K562 (cell line): ENCODE measurements around the gene KRT31.

ENCODE experiments used
- ARID3A ChIP-seq: IDR thresholded peaks from 2 replicates; pipeline ENCODE4 v1.6.1; 2012; ENCODE audit warnings: low read depth, low read length, improper control_type of control experiment, borderline replicate concordance
- BRD4 ChIP-seq: fragments of 200-600 bp; sonication (generic); IDR thresholded peaks from 2 replicates; pipeline ENCODE4 v1.6.1; 2017; ENCODE audit warnings: inconsistent platforms
- CREB1 ChIP-seq, 2 experiments: sonication (generic) in 1 of 2; formaldehyde crosslinking in 1 of 2; IDR thresholded peaks; 2 replicates each; pipeline versions ENCODE4 v1.6.1 to v1.8.0; 2012 to 2022; ENCODE audit warnings: inconsistent platforms in 1 of 2, mild to moderate bottlenecking in 1 of 2, missing genetic modification reagents in 1 of 2, moderate library complexity in 1 of 2
- ETV5 ChIP-seq: sonication (generic); formaldehyde crosslinking; IDR thresholded peaks from 2 replicates; pipeline ENCODE4 v1.4.0; 2020; ENCODE audit warnings: low read depth, mild to moderate bottlenecking, missing genetic modification reagents
- IRF1 ChIP-seq: sonication (generic); formaldehyde crosslinking; IDR thresholded peaks from 2 replicates; pipeline ENCODE4 v1.8.0; 2022; ENCODE audit warnings: missing genetic modification reagents, mild to moderate bottlenecking, borderline replicate concordance
- MAZ ChIP-seq, 2 experiments: fragments of 450-650 bp in 1 of 2; sonication (generic) in 1 of 2; formaldehyde crosslinking; IDR thresholded peaks in 1 of 2; conservative IDR thresholded peaks in 1 of 2; 2 replicates each; pipeline versions ENCODE4 v1.4.0 to v1.5.0; 2020; ENCODE audit warnings: mild to moderate bottlenecking in 1 of 2, missing genetic modification reagents in 1 of 2
- MYNN ChIP-seq, 2 experiments: sonication (generic); formaldehyde crosslinking in 1 of 2; IDR thresholded peaks; 2 replicates each; pipeline versions ENCODE4 v1.5.0 to v1.6.1; 2016 to 2020; ENCODE audit warnings: antibody characterized with exemption in 1 of 2, missing genetic modification reagents in 1 of 2
- PATZ1 ChIP-seq: fragments of 250-450 bp; sonication (Bioruptor Pico); IDR thresholded peaks from 2 replicates; pipeline ENCODE4 v1.5.0; 2020; ENCODE audit warnings: mild to moderate bottlenecking, borderline replicate concordance
- POLR2AphosphoS2 ChIP-seq: IDR thresholded peaks from 2 replicates; pipeline ENCODE4 v1.6.1; 2012; ENCODE audit warnings: low read length, improper control_type of control experiment
- SMC3 ChIP-seq: conservative IDR thresholded peaks from 2 replicates; pipeline ENCODE4 v1.6.1; 2011; ENCODE audit warnings: low read depth, low read length, improper control_type of control experiment; ENCODE audit not compliant: insufficient read depth
- TBP ChIP-seq: optimal IDR thresholded peaks from 2 replicates; pipeline ENCODE3; 2011; ENCODE audit warnings: low read depth, low read length, improper control_type of control experiment
- USF2 ChIP-seq: sonication (generic); formaldehyde crosslinking; IDR thresholded peaks from 2 replicates; pipeline ENCODE4 v1.5.0; 2020; ENCODE audit warnings: missing genetic modification reagents
- ZBTB33 ChIP-seq: sonication (generic); formaldehyde crosslinking; IDR thresholded peaks from 2 replicates; pipeline ENCODE4 v1.8.1; 2023; ENCODE audit warnings: mild to moderate bottlenecking, missing genetic modification reagents
- ZFP1 ChIP-seq: fragments of 450-650 bp; formaldehyde crosslinking; IDR thresholded peaks from 2 replicates; pipeline ENCODE4 v1.4.0; 2020; ENCODE audit warnings: mild to moderate bottlenecking, mixed read lengths

GRCh38 chr17:41434415-41434814 is 37.0 kb upstream of the KRT31 start:
- TF ChIP-seq USF2 (CRISPR knock-in tag): no peak
- TF ChIP-seq POLR2AphosphoS2: no peak
- TF ChIP-seq SMC3: no peak
- no peak for TF ChIP-seq ETV5 (CRISPR knock-in tag)
- no peak for TF ChIP-seq PATZ1
- no peak for TF ChIP-seq MAZ (CRISPR knock-in tag; conservative IDR thresholded peaks at IDR 0.05 in 1 of 2, IDR thresholded peaks at IDR 0.05 in 1 of 2)
- TF ChIP-seq IRF1 (CRISPR knock-in tag): no peak
- TF ChIP-seq ARID3A: no peak
- TF ChIP-seq ZBTB33 (CRISPR knock-in tag): no peak
- TF ChIP-seq BRD4: no peak
- TF ChIP-seq TBP: no peak
- TF ChIP-seq CREB1 (IDR thresholded peaks at IDR 0.05): no peak
- TF ChIP-seq CREB1 (CRISPR knock-in tag; IDR thresholded peaks at IDR 0.05): no peak
- no peak for TF ChIP-seq MYNN (IDR thresholded peaks at IDR 0.05)
- no peak for TF ChIP-seq MYNN (CRISPR knock-in tag; IDR thresholded peaks at IDR 0.05)
- TF ChIP-seq ZFP1 (CRISPR knock-in tag): no peak
